GM10266 (cell line): ENCODE data around the gene ASXL1.

Experiments
- DNase-seq: peaks from one replicate; pipeline ENCODE4 v3.0.0; 2012; ENCODE audit errors: extremely low spot score
- CTCF ChIP-seq: IDR thresholded peaks from 2 replicates; pipeline ENCODE4 v1.5.1; 2012; ENCODE audit warnings: mild to moderate bottlenecking, low read depth; ENCODE audit not compliant: control insufficient read depth, insufficient read depth; ENCODE audit errors: missing control alignments

The ASXL1 gene

GRCh38 chr20:32411955-32412706, 54.0 kb downstream of the ASXL1 start:
- DNase-seq = no peak
- no peak for TF ChIP-seq CTCF

- no peak for DNase-seq
- TF ChIP-seq CTCF = no peak
These were observed 57.4 kb downstream of the ASXL1 start for GRCh38 chr20:32415494-32415893.

GRCh38 chr20:32416206-32416605, 58.1 kb downstream of the ASXL1 start:
- no peak for TF ChIP-seq CTCF
- DNase-seq = no peak

GRCh38 chr20:32418376-32418775, 60.2 kb downstream of the ASXL1 start:
- no peak for DNase-seq
- TF ChIP-seq CTCF = no peak

GRCh38 chr20:32421290-32421689, 63.2 kb downstream of the ASXL1 start:
- no peak for TF ChIP-seq CTCF
- no peak for DNase-seq

GRCh38 chr20:32427996-32428395, 69.9 kb downstream of the ASXL1 start:
- no peak for TF ChIP-seq CTCF
- DNase-seq = no peak

GRCh38 chr20:32429343-32429742, 71.2 kb downstream of the ASXL1 start:
- DNase-seq = no peak
- no peak for TF ChIP-seq CTCF
